Neural crest cell (in vitro differentiated cells): Measurements from ENCODE around the gene CCL1. TPM values are rescaled to one million over a fixed set of nuclear protein-coding genes. Genes with fewer than 3 reads are reported as not detected.

Experiments
- DNase-seq: peaks from one replicate; pipeline ENCODE4 v3.0.0; 2021; ENCODE audit warnings: low read depth, mixed read lengths, low spot score
- H3K27ac Mint-ChIP-seq: one replicate; pipeline ENCODE4 v1.8.0; 2021; ENCODE audit warnings: mild to moderate bottlenecking, mixed read lengths; ENCODE audit not compliant: unreplicated experiment
- H3K27me3 Mint-ChIP-seq: 2 replicates; pipeline ENCODE4 v1.8.0; 2021; ENCODE audit warnings: low read depth, mild to moderate bottlenecking, mixed read lengths
- H3K36me3 Mint-ChIP-seq: 2 replicates; pipeline ENCODE4 v1.8.0; 2021; ENCODE audit warnings: low read depth, mild to moderate bottlenecking, mixed read lengths
- H3K4me1 Mint-ChIP-seq: 2 replicates; pipeline ENCODE4 v1.8.0; 2021; ENCODE audit warnings: mixed read lengths
- H3K4me3 Mint-ChIP-seq: one replicate; pipeline ENCODE4 v1.8.0; 2021; ENCODE audit warnings: mild to moderate bottlenecking, mixed read lengths
- H3K9me3 Mint-ChIP-seq: 2 replicates; pipeline ENCODE4 v1.8.0; 2021; ENCODE audit warnings: mixed read lengths
- total RNA-seq: library from RNA; stranded (reverse); gene quantifications from 2 replicates; pipeline ENCODE4 v1.2.1, GENCODE V29; 2021
- TF ChIP-seq, protein P1 (sequence below): fragments of 200-600 bp; sonication (generic); conservative IDR thresholded peaks from 2 replicates; pipeline ENCODE4 v1.5.0; 2021; ENCODE audit warnings: antibody characterized with exemption, mild to moderate bottlenecking

The CCL1 gene
- total RNA-seq, 1 donor from 2014 or later = not detected

DNA sequence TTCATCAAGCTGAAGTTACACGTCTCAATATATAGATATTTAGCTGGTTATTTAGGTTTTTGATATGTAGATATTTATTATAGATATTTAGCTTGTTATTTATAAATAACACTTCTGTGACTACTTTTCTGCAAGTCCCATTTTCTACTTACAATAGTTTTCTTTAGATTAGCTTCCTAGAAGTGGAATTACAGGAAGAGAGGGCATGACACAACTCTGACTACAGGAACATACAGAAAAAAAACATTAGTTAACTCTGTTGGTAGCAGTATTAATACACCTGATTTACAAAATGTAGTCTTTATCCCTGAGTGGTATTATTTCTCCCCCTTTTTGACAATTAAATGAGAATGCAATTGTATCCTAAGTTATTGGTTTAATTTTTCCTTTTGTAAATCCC, 21.2 kb upstream of the CCL1 start:
- no peaks in the 10 kb centered on the region for H3K4me1 Mint-ChIP-seq
- H3K4me3 Mint-ChIP-seq = no peak overlapping the region
- H3K27me3 Mint-ChIP-seq = peaks cover 28% of the 10 kb centered on the region
- no peak overlapping the region for H3K27ac Mint-ChIP-seq
- DNase-seq = no peak
- no peaks in the 10 kb centered on the region for H3K9me3 Mint-ChIP-seq
- no peaks in the 10 kb centered on the region for H3K36me3 Mint-ChIP-seq
- TF ChIP-seq, protein P1, sequence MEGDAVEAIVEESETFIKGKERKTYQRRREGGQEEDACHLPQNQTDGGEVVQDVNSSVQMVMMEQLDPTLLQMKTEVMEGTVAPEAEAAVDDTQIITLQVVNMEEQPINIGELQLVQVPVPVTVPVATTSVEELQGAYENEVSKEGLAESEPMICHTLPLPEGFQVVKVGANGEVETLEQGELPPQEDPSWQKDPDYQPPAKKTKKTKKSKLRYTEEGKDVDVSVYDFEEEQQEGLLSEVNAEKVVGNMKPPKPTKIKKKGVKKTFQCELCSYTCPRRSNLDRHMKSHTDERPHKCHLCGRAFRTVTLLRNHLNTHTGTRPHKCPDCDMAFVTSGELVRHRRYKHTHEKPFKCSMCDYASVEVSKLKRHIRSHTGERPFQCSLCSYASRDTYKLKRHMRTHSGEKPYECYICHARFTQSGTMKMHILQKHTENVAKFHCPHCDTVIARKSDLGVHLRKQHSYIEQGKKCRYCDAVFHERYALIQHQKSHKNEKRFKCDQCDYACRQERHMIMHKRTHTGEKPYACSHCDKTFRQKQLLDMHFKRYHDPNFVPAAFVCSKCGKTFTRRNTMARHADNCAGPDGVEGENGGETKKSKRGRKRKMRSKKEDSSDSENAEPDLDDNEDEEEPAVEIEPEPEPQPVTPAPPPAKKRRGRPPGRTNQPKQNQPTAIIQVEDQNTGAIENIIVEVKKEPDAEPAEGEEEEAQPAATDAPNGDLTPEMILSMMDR = no peak

DNA sequence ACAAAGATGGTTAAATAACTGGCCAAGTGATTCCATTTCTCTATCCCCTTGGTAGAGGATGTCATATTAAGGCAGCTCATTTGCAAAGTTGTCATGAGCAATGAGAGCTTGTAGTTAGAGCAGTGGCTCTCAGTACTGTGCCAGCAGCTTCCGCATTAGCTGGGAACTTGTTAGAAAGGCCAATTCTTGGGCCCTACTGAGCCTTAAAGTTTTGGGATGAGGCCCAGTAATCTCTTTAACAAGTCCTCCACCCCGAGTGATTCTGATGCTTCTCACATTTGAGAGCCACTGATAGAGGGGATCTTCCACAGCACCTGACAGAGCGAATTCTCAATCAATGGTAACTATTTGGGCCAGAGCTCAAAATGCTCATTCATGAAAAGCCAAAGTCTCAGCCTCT, 20.2 kb upstream of the CCL1 start:
- Mint-ChIP-seq H3K9me3 (no peaks in the 10 kb centered on the region), H3K4me3 (no peak overlapping the region), H3K27ac (no peak overlapping the region), H3K36me3 (no peaks in the 10 kb centered on the region), H3K27me3 (peaks cover 28% of the 10 kb centered on the region), H3K4me1 (no peaks in the 10 kb centered on the region)
- TF ChIP-seq, protein P1 = no peak
- no peak for DNase-seq

DNA sequence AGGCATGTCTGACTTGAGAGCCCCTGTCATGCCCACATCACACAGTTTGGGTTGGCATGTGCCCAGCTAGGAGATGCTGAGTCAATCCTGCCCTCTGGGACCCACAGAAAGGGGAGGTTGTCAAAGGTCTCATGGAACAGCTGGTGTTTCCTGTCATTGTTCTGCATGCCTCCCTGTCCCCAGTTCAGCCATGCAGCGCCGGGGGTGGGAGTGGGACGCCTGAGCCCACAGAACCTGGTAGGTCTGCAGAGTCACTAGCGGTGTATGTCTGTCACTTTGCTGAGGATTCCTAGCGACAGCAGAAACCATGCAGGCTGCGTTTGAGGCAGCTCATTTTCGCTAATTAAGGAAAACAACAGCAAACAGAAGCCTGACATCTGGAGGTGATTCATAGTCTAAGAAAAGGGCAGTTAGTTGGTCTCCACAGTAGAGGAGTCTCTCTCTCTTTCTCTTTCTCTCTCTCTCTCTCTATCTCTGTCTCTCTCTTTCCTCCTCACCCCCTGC, 19.6 kb upstream of the CCL1 start:
- no peaks in the 10 kb centered on the region for H3K4me1 Mint-ChIP-seq
- no peaks in the 10 kb centered on the region for H3K9me3 Mint-ChIP-seq
- no peak overlapping the region for H3K4me3 Mint-ChIP-seq
- DNase-seq = no peak
- no peak overlapping the region for H3K27ac Mint-ChIP-seq
- H3K27me3 Mint-ChIP-seq = peaks cover 28% of the 10 kb centered on the region
- H3K36me3 Mint-ChIP-seq = no peaks in the 10 kb centered on the region
- TF ChIP-seq, protein P1 = no peak

DNA sequence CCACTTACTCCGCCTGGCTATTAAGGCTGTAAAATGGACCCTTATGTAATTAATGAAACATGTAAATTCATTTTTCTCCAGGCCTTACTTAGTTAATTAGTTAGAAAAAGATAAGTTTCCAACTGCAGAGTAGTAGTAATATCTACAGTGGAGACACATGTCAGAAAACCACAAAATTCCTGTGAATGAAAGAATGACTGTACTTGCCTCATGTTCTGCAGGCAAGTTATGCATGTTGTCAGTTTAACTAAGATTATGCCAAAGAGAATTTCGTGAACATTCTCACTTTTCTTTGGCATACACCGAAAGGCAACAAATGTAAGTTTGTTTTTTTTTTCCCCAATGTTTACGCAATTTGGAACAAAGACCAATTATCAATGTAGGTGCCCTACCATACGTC, 16.8 kb upstream of the CCL1 start:
- no peak for DNase-seq
- Mint-ChIP-seq H3K4me1 (no peaks in the 10 kb centered on the region), H3K27ac (no peak overlapping the region), H3K9me3 (no peaks in the 10 kb centered on the region), H3K4me3 (no peak overlapping the region), H3K36me3 (no peaks in the 10 kb centered on the region), H3K27me3 (peaks cover 18% of the 10 kb centered on the region)
- TF ChIP-seq, protein P1 = no peak

DNA sequence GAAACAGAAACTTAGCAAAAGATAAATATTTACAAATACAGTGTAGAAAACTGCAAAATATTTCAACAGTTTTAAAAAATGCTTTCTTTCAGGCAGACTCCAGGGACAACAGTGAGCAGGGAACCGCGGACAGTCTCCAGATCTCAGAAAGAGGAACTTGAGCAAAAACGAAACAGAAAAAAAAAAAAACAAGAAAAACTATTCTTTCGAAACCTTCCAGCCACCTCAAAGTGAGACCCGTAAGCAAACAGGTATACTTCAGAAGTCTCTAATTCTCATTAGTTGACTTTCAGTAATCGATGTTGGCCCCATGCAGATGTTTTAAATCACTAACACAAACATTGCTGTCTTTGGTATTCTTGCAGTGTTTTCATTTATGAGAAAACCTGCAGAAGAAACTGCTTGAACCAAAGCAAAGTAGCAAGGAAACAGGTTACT, 15.7 kb upstream of the CCL1 start:
- H3K9me3 Mint-ChIP-seq = no peaks in the 10 kb centered on the region
- TF ChIP-seq, protein P1 = no peak
- H3K27ac Mint-ChIP-seq = no peak overlapping the region

More for the DNA sequence above, 15.7 kb upstream of the CCL1 start:
- H3K27me3 Mint-ChIP-seq = peaks cover 16% of the 10 kb centered on the region
- no peaks in the 10 kb centered on the region for H3K36me3 Mint-ChIP-seq
- H3K4me3 Mint-ChIP-seq = no peak overlapping the region
- no peaks in the 10 kb centered on the region for H3K4me1 Mint-ChIP-seq
- no peak for DNase-seq
